GM04503 (cell line): ENCODE data around the gene SNX1.
"Not testable (repeated sequence)": the region's sequence is repeated elsewhere in the genome, so short reads cannot be mapped to it uniquely, and the experiment has no call there.

Experiments
- DNase-seq: peaks from one replicate; pipeline ENCODE4 v3.0.0-alpha.2; 2012; ENCODE audit warnings: low read depth

Gene SNX1

GRCh38 chr15:64095795-64096667, at the start of gene SNX1:
TSS of gene SNX1 (plus strand) at chr15:64095982. CDS start at chr15:64096014, 32 bp downstream.
- DNase-seq, result peak; percentile 73

DNA sequence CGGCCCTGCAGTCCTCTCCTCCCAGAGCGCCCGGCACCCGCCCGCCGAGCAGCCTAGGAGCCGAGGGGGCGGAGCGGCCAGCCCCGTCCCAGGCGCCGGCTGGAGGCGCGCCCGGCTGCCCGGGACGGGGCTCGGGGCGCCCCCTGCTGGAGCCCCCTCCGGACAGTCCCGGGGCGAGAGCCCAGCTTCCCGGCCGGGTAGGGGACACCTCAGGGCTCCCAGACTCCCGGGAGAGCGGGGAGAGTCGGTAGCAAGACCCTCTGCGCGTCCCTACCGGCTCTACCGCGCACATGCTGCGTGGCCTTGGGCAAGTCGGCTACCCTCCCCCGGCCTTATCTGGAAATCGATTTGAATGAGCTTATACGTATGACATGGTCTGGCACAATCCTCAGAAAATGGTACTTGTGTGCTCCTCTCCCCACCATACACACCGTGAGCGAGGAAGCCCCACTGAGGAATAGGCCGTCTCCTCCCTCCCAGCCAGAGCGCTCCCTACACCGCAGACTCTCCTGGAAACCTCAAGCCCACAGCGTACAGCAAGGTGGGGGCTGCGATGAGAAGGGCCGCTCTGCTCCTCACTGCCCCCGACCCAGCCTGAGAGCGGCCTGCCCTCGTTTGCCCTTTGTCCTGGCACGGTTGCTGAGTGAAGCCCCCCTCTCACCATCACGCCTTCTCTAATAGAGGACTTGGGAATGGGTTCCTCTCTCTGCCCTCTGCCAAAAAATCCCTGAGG, 49.2 kb upstream of the SNX1 start, which contains the start of gene DAPK2:
DAPK2 (minus strand) TSS at position 65 of the 733 bp plus-strand sequence. CDS start 6,224 bp downstream, outside the sequence.
- no peak for DNase-seq

GRCh38 chr15:64048781-64049460, 46.9 kb upstream of the SNX1 start:
- DNase-seq, result no peak

GRCh38 chr15:64050281-64051092, 45.3 kb upstream of the SNX1 start:
- DNase-seq, result no peak

DNA sequence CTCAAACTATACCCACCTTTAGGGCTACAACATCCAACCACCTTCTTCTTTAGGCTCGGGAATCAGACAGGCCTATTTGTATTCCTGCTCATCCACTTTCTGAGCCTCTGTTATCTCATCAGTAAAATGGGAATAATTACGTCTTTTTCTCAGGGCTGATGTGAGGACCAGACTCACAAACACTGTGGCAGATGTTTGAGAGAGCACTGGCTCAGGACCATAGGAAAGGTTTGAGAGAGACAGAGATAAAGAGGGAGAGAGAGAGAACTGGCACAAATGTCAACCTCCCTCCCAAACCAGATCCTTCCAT, 44.7 kb upstream of the SNX1 start:
- DNase-seq, result no peak

GRCh38 chr15:64051407-64052259, 44.1 kb upstream of the SNX1 start:
- DNase-seq, result no peak

- DNase-seq, result no peak
These were observed 42.8 kb upstream of the SNX1 start for GRCh38 chr15:64052925-64053491.

- DNase-seq, result not testable (repeated sequence)
These were observed 42.1 kb upstream of the SNX1 start for GRCh38 chr15:64053674-64054073.

DNA sequence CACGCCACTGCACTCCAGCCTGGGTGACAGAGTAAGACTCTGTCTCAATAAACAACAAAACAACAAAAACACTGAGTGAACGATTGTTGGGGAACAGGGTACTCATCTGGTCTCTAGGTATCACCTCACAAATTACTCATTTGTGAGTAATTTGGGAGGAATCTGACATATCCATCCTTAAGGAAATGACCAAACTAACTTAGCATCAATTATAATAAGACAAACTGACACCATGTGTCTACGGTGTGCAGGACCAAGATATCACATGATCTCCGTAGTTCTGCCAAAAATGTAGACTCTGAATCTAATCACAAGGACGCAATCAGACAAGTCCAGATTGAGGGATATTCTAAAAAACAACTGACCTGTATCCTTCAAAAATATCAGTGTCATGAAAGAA, 37.5 kb upstream of the SNX1 start:
- DNase-seq, result no peak

- DNase-seq, result not testable (repeated sequence)
These were observed 36.7 kb upstream of the SNX1 start for GRCh38 chr15:64059104-64059503.

DNA sequence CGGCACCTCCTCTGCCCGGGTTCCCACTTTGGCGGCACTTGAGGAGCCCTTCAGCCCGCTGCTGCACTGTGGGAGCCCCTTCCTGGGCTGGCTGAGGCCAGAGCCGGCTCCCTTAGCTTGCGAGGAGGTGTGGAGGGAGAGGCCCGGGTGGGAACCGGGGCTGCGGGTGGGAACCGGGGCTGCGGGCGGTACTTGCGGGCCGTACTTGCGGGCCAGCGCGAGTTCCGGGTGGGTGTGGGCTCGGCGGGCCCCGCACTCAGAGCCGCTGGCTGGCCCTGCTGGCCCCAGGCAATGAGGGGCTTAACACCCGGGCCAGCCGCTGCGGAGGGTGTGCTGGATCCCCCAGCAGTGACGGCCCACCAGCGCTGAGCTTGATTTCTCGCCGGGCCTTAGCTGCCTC, 35.1 kb upstream of the SNX1 start:
- no peak for DNase-seq

GRCh38 chr15:64066451-64066850, 29.3 kb upstream of the SNX1 start:
- DNase-seq, result no peak

DNA sequence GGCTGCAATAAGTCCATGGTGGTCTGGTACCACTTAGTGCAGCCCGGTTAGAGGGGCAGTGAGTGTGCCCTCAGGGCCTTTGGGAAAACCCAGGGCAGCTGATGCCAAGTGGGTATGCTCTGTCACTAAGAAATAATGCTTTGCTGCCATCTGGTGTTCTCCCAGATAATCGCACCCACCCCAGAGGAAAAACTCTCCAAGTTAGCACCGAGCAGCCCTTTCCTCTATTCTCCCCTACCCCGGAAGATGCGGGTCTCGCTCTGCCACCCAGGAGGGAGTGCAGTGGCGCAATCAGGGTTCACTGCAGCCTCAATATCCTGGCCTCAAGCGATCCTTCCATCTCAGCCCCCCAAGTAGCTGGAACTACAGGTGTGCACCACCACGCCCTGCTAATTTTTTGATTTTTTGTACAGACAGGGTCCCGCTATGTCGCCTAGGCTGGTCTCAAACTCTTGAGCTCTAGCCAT, 28.2 kb upstream of the SNX1 start:
- no peak for DNase-seq

- DNase-seq, result no peak
These were observed 27.6 kb upstream of the SNX1 start for GRCh38 chr15:64068133-64068532.

DNA sequence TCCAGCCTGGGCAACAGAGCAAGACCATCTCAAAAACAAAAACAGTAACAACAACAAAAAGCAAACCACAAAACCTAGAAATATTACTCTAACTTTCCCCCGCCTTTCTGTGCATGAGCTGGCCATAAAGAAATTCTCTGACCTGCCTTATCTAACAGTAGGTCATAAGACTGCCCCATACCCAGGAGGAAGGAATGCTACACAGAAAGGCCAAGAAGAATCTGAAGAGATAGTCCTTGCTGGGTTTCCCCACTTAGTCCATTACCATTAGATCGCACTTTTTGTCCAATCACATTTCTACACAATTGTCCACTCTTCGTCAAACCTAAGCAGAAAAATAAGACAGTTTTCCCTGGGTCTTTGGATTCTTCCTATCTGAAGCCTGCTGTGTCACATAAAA, 25.7 kb upstream of the SNX1 start:
- no peak for DNase-seq

DNA sequence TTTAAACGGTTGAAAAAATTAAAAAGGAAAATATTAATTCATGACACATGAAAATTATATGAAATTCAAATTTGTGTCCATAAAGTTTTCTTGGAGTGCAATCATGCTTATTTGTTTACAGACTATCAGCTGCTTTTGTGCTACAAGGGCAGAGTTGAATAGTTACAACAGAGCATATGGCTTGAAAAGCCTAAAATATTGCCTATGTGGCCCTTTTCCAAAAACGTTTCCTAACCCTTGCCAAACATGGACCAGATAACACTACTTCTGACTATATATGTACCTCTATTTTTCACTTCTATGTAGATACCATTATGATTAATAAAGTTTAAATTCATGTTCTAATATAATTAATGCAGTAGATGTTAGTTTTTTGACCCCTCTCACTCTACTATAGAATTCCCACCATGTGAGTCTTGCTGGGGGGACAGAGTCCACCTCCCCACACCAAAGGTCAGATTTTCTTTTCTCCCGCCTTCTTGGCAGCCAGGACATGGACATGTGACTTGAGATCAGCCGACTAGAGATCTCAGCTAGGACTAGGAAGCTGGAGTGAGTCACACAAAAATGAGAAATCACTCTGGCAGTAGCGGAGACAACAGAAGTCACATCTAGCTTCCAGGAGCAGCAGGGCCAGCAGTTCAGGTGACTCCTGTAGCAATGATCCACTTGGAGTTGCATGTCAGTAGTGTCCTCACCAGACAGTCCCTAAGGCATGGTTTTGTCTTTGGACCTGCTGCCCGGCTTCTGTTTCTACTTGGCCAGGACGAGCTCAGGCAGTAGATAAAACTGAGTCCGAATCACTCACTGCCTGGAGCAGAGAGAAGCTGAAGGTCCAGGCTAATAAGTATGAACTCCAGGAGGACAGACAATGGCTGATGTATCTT, 24.6 kb upstream of the SNX1 start:
- DNase-seq, result peak; percentile 57

- no peak for DNase-seq
These were observed 23.6 kb upstream of the SNX1 start for GRCh38 chr15:64071931-64072765.

DNA sequence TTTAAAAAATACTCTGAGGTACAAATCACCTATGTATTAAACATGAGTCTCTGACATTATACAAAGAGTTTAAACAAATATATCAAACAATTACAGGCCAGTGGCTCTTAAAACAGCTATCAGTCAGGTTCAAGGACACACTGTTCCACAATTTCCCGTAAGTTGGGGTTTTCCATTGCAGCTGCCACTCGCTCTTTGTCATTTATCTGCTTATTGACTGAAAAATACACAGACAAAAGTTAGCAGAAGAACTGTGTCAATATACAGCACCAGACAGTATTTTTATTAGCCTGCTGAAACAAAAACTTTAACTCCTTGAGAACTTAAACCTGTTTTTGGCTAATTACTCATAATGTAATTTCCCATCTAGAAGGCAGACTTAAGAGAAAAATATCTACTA, 23.0 kb upstream of the SNX1 start:
- no peak for DNase-seq
